ENCODE results near the gene YPEL2. TPM values are rescaled to one million over a fixed set of nuclear protein-coding genes. Genes with fewer than 3 reads are reported as not detected.

The YPEL2 gene
- total RNA-seq, 1 experiment from 2014 or later = 0.98 TPM

DNA sequence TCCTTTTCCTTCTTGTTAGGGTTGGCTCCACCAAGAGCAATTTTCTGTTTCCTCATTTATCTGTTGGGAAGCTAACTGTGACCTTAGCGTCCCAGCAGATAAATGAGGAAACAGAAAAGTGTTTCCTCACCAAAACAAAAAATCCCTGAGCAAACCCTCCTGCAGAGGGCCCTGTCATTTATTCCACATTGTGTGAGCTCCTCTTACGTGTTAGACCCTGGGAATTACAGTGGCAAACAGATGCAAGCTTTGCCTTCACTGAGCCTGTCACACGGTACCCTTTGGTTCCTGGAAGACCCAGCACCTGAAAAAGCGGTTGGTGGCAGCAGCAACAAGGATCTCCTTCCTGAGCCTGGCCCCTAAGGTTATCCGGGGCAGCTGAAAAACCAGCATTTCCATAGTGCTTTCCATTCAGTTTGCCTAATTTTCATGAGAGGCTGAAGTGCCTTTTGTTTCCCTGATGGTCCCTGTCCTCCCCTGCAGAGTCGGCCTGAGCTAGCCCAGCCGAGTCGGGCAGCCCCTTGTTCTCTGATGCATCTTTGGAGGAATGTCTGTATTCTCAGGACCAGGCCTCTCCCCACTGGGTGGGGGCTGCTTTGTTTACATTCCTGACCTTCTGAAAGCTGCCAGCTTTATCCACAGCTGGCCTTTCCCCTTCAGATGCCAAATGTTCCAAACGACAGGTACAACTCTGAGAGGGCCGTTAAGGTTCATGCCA is 34.7 kb downstream of the YPEL2 start:
- Histone ChIP-seq H3K23me2 (ENCODE audit: insufficient read length, low read depth, low read length, poor library complexity, severe bottlenecking) (no peaks in the 10 kb centered on the region), H3K14ac (ENCODE audit: insufficient read depth, low read length) (no peak overlapping the region), H3K27me3 (ENCODE audit: insufficient read depth, low read length) (no peaks in the 10 kb centered on the region), H4K5ac (ENCODE audit: insufficient read length, low read depth, low read length) (no peak overlapping the region), H3T11ph (ENCODE audit: low read length) (no peak overlapping the region), H3K56ac (ENCODE audit: insufficient read length, low read depth, low read length) (no peak overlapping the region), H3K9me3 (ENCODE audit: control insufficient read depth, low read depth, low read length) (no peaks in the 10 kb centered on the region), H3K4me1 (ENCODE audit: insufficient read depth, low read length) (peaks cover 12% of the 10 kb centered on the region; the same call in 1 of the 2 replicates), H3K23ac (ENCODE audit: insufficient read length, low read depth, low read length) (no peak overlapping the region), H3K27ac (ENCODE audit: insufficient read length, low read depth, low read length) (no peak overlapping the region), H4K91ac (ENCODE audit: insufficient read length, low read depth, low read length) (no peak overlapping the region), H2BK20ac (ENCODE audit: low read depth, low read length, poor library complexity, severe bottlenecking) (no peak overlapping the region), H2AFZ (ENCODE audit: low read length) (no peak overlapping the region), H3K79me2 (ENCODE audit: insufficient read depth, low read length) (no peaks in the 10 kb centered on the region), H3K4me2 (ENCODE audit: insufficient read depth, insufficient read length, low read length) (peak overlapping the region; percentile 10), H4K20me1 (ENCODE audit: control insufficient read depth, insufficient read depth, insufficient read length) (no peaks in the 10 kb centered on the region), H3K18ac (ENCODE audit: insufficient read length, low read depth, low read length) (no peak overlapping the region), H3K79me1 (ENCODE audit: insufficient read depth, low read depth, low read length, poor library complexity, severe bottlenecking) (no peaks in the 10 kb centered on the region), H3K9ac (ENCODE audit: extremely low read depth, insufficient read length, low read length) (no peak overlapping the region), H2BK12ac (ENCODE audit: insufficient read length, low read depth, low read length) (no peak overlapping the region), H4K8ac (replicated peaks; ENCODE audit: insufficient read length, low read depth, low read length) (no peak overlapping the region), H3K4ac (ENCODE audit: low read depth, low read length) (no peak overlapping the region), H2AK5ac (ENCODE audit: insufficient read length, low read length) (no peak overlapping the region), H2BK120ac (ENCODE audit: low read depth, low read length, poor library complexity, severe bottlenecking) (no peak overlapping the region), H2BK15ac (ENCODE audit: low read depth, low read length) (no peak overlapping the region), H2BK5ac (ENCODE audit: insufficient read length, low read length) (no peak overlapping the region)
- H3K9me3 Mint-ChIP-seq = no peaks in the 10 kb centered on the region
- H3K36me3 Mint-ChIP-seq (ENCODE audit: insufficient read depth in 1 of 3, low read depth in 3 of 3) = no peaks in the 10 kb centered on the region
- H3K4me3 Mint-ChIP-seq = peak overlapping the region; percentile 38 to 44
- TF ChIP-seq, protein P1, sequence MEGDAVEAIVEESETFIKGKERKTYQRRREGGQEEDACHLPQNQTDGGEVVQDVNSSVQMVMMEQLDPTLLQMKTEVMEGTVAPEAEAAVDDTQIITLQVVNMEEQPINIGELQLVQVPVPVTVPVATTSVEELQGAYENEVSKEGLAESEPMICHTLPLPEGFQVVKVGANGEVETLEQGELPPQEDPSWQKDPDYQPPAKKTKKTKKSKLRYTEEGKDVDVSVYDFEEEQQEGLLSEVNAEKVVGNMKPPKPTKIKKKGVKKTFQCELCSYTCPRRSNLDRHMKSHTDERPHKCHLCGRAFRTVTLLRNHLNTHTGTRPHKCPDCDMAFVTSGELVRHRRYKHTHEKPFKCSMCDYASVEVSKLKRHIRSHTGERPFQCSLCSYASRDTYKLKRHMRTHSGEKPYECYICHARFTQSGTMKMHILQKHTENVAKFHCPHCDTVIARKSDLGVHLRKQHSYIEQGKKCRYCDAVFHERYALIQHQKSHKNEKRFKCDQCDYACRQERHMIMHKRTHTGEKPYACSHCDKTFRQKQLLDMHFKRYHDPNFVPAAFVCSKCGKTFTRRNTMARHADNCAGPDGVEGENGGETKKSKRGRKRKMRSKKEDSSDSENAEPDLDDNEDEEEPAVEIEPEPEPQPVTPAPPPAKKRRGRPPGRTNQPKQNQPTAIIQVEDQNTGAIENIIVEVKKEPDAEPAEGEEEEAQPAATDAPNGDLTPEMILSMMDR (conservative IDR thresholded peaks at IDR 0.05) = peak; percentile 19; the same call in 2 of the 3 replicates
- peaks cover 67 to 75% of the 10 kb centered on the region in 2 experiments for H3K4me1 Mint-ChIP-seq
- H3K27me3 Mint-ChIP-seq (ENCODE audit: low read depth) = no peaks in the 10 kb centered on the region
- H3K27ac Mint-ChIP-seq = peak overlapping the region; percentile 91 to 97 (median 93)
- DNase-seq = peak; percentile 95
- no CpG with 5 or more reads among the region's 10 CpGs for WGBS (ENCODE audit: extremely low coverage, insufficient read length, low lambda C conversion rate)
